NCI-H524 treated with DMSO at 0.1 percent for 48 hours (cell line): ENCODE measurements around the gene DBF4.
"Not testable (repeated sequence)": the region's sequence is repeated elsewhere in the genome, so short reads cannot be mapped to it uniquely, and the experiment has no call there.

Experiments used
- DNase-seq: peaks from one replicate; lab custom pipeline; 2025; lab: John Stamatoyannopoulos, UW

Gene DBF4

DNA sequence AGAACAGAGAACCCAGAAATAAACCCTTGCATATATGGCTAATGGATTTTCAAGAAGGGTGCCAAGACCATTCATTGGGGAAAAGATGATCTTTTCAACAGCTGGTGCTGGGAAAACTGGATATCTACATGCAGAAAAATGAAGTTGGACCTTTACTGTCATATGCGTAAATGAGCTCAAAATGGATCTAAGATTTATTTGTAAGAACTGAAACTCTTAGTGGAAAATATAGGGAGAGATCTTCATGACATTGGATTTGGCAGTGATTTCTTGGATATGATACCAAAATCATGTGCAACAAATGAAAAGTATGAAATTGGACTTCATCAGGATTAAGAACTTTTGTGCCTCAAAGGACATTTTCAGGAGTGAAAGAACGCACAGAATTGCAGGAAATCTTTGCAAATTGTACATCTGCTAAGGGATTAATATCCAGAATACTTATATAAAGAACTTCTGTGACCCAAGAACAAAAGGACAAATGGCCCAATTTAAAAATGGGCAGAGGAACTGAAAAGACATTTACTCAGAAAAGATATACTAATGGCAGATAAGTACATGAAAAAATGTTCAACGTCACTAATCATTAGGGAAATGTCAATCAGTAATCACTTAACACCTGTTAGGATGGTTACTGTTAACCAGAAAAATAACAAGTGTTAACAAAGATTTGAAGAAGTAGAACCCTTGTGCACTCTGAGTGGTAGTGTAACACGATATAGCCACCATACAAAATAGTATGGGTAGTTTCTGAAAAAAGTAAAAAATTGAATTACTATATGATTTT, 6.1 kb downstream of the DBF4 start:
- DNase-seq = no peak

DNA sequence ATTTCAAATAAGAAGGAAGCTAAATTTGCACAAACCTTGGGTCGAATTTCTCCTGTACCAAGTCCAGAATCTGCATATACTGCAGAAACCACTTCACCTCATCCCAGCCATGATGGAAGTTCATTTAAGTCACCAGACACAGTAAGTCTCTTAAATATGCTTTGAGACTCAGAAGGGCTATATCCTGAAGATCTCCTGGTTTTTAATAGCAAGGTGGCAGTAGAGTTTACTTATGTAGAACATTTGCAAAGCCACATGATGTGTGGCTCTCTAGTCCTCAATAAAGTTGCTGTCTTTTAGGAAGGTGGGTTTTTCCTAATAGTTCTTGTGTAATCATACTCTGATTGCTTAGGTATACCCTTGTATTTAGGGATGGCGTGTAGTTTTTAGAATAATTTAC, 8.7 kb downstream of the DBF4 start:
- DNase-seq = no peak

DNA sequence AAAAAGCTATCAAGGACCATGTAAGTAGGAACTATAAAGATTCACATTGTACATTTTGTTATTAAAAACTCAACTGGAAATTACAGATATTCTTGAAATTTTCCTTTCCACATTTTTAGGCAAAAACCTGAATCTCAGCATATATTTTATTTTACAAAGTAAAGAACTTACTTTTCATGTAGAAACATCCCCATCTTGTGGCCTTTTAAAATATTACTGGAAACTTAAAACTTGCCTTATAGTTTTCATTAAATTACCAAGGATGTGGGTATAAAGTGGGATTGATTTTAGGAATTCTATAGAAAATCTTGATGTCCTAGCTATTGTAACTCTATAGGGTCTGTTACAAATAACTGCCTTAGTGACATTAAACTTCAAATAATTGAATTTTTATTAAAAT, 10.6 kb downstream of the DBF4 start:
- no peak for DNase-seq

DNA sequence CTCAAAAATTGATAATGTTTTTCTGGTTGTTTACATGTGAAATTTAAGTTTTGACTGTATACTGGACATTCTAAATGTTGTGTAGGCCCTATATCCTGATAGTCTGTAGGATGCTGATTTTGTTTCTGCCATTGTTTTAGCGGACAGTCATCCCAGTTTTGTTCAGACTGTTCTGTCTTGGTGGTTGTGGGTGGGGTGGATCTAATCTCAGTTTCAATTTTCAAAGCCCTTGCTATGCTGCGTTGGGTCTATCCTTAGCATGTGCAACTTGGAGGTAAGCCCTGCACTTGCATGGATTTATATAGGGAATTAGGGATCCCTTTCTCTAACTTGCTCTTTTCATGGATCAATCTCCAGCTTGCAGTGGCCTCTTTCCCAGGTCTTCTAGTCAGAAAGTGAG, 19.1 kb downstream of the DBF4 start:
- no peak for DNase-seq

DNA sequence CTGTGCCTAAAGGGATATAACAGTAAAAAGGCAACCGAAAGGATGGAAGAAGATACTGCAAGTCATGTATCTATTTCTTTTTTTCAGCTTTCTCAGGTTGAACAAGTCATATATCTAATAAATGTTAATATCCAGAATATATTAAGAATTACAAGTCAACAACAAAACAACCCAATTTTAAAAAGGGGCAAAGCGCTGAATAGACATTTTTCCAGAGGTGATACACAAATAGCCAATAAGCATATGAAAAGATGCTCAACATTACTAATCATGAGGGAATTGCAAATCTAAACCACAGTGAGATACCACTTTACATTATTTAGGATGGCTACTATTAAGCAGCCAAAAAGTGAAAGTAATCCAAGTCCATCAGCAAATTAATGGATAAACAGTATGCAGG, 23.0 kb downstream of the DBF4 start:
- DNase-seq = no peak

DNA sequence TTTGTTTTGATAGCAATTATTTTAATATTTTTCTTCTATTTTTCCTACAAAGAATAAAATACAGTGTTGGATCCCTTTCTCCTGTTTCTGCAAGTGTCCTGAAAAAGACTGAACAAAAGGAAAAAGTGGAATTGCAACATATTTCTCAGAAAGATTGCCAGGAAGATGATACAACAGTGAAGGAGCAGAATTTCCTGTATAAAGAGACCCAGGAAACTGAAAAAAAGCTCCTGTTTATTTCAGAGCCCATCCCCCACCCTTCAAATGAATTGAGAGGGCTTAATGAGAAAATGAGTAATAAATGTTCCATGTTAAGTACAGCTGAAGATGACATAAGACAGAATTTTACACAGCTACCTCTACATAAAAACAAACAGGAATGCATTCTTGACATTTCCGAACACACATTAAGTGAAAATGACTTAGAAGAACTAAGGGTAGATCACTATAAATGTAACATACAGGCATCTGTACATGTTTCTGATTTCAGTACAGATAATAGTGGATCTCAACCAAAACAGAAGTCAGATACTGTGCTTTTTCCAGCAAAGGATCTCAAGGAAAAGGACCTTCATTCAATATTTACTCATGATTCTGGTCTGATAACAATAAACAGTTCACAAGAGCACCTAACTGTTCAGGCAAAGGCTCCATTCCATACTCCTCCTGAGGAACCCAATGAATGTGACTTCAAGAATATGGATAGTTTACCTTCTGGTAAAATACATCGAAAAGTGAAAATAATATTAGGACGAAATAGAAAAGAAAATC, 31.0 kb downstream of the DBF4 start:
- not testable (repeated sequence) for DNase-seq

DNA sequence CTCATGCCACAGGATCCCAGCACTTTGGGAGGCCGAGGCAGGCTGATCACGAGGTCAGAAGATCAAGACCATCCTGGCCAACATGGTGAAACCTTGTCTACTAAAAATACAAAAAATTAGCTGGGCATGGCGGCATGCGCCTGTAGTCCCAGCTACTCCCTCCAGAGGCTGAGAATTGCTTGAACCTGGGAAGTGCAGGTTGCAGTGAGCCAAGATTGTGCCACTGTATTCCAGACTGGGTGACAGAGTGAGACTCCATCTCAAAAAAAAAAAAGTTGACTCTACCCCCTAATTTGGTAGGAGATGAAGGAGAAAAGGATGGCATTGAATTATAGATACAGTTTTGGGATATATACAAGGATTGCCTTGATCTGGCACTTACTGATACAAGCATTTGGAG, 32.5 kb downstream of the DBF4 start:
- not testable (repeated sequence) for DNase-seq

DNA sequence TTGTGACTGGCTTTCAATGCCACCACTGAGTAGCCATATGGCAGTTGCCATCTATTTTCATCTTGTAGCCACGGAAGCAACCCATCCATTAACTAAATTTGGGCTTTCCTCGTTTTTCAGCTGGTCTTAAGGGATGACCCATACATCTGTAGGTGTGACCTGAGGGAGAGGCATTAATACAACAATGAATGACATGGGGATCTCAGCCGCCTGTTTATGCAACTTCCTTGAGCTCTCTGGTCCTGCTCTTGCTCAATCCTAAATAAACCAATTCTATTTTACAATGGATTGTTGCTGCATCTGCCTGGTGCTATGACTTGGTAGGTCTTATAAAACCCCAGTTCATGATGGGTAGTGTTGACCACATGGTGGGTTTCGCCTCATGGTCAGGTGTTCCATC, 35.8 kb downstream of the DBF4 start:
- DNase-seq = no peak

DNA sequence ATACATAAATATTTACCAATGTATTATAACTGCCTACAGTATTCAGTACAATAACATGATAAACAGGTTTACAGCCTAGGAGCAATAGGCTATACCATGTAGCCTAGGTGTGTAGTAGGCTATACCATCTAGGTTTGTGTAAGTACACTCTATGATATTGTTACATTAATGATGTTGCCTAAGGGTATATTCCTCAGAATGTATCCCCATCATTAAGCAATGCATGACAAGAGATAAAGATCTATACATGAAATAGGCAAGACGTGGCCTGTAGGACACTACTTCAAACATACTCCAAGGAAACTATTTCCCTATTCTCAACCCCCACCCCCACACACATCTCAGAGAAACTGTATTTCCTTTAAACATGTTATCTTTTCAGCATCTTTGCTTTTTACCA, 42.4 kb downstream of the DBF4 start:
- DNase-seq = no peak

DNA sequence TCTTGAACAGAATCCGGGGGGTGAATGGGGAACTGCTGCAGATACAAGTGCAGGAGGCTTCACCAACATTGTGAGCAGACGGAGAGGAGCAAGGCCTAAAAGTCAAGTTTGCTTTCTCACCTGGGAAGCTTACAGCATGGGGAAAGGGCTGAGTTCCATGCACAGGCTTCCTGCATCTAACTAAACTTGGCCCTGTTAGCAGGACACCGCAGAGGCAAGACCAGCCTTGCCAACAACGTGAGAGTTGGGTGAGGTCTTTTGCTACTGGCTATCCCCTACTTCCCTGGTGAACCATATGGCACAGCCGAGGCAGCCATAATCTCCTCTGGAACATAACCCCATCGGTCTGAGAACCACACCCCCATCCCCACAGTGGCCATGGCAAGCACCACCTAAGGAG, 43.6 kb downstream of the DBF4 start:
- no peak for DNase-seq

DNA sequence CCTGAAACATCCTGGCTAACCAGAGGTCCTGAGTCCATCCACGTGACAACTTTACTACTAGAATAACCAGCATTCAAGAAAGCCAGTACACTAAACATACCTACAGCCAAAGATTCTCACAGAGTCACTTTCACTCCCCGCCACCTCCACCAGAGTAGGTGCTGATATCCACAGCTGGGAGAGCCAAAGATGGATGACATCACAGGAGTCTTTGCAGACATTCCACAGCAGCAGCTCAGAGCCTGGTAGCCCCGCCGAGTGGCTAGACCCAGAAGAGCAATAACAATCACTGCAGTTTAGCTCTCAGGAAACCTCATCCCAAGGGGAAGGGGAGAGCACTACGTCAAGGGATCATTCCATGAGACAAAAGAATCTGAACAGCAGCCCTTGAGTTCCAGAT, 44.3 kb downstream of the DBF4 start:
- DNase-seq = no peak

DNA sequence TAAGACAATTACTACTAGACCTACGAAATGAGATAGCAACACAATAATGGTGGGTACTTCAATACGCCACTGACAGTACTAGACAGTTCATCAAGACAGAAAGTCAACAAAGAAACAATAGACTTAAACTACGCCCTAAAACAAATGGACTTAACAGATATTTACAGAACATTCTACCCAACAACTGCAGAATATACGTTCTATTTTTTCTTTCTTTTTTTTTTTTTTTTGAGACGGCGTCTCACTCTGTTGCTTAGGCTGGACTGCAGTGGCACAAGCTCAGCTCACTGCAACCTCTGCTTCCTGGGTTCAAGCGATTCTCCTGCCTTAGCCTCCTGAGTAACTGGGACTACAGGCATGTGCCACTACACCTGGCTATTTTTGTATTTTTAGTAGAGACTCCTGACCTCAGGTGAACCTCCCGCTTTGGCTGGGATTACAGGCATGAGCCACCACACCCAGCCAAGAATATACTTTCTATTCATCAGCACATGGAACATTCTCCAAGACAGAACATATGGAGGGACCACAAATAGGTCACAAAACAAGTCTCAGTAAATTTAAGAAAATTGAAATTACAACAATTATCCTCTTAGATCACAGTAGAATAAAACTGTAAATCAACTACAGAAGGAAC, 46.6 kb downstream of the DBF4 start:
- not testable (repeated sequence) for DNase-seq

DNA sequence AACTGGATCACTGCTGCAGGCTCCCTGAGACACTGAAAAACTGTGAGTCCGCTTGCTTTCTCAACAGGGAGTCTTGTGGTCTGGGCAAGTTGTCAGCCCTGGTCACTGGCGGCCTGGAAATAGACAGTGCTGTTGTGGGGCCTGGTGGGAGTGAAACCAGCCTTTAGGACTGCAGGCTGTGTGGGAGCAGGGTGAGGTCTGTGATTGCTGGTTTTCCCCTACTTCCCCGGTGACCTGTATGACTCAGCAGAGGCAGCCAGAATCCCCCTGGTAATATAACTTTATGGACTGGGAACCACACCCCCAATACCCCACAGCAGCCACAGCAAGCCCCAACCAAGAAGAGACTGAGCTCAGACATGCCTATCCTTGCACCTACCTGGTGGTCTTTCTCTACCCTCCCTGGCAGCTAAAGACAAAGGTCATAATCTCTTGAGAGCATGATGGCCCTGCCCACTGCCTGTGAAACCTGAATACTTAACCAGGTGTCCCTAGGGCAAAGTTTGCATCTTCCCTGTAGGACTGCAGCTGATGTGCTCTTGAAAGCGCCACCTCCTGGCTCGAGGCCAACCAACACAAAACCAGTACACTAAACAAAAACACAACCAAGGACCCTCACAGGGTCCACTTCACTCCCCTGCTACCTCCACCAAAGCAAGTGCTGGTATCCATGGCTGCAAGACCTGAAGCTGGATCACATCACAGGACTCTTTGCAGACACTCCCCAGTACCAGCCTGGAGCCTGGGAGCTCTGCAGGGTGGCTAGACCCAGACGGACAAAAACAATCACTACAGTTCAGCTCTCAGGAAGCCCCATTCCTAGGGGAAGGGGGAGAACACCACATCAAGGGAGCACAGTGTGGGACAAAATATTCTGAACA, 50.5 kb downstream of the DBF4 start:
- no peak for DNase-seq

DNA sequence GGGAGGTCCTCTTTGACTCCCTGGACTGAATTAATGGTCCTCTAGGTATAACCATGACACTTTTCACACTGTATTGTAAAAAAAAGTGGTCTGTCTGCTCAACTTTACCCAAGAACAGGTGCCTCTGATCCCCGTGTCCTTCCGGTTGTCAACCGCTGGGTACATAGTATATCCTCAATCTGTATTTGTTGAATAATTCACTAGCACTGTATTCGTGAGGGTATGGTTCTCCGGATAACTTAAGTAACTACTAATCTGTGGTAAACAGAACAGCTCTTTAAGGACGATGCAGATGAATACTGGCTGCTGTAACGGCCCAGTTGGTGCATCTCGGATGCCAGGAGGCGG, 57.3 kb downstream of the DBF4 start:
- DNase-seq = no peak

DNA sequence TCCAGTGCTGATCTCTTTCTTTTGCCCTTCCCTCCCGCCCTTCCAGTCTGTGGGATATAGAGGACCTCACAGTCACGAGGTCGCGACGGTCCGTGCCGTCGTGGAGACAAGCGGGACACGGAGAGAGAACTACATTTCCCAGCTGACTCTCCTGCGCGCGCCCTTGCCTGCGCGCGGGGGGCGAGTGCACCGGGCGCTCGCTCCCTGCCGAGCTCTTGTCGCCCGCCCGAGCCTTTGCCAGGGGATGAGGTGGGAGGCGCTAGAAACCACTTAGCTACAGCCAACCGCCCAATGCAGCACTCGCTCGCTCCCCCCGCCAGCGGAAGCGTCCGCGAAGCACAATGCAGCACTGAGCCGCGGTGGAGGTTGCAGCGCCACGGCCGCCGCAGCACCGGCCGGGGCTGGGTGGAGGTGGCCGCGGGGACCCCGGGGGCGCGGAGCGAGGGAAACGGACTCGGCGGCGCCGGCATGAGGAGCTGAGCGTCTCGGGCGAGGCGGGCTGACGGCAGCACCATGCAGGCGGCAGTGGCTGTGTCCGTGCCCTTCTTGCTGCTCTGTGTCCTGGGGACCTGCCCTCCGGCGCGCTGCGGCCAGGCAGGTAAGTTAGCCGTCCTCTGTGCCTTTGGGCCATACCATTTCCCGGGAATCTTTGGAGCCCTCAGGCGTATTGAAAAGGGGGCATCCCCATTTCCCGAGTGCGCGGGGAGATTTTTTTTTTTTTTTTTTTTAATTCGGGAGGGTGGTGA, 57.8 kb downstream of the DBF4 start, which contains the start of gene ADAM22:
TSS of gene ADAM22 (plus strand) at position 299 of the 746 bp plus-strand sequence. CDS start at position 514, 215 bp downstream.
- peak; percentile 87 for DNase-seq

DNA sequence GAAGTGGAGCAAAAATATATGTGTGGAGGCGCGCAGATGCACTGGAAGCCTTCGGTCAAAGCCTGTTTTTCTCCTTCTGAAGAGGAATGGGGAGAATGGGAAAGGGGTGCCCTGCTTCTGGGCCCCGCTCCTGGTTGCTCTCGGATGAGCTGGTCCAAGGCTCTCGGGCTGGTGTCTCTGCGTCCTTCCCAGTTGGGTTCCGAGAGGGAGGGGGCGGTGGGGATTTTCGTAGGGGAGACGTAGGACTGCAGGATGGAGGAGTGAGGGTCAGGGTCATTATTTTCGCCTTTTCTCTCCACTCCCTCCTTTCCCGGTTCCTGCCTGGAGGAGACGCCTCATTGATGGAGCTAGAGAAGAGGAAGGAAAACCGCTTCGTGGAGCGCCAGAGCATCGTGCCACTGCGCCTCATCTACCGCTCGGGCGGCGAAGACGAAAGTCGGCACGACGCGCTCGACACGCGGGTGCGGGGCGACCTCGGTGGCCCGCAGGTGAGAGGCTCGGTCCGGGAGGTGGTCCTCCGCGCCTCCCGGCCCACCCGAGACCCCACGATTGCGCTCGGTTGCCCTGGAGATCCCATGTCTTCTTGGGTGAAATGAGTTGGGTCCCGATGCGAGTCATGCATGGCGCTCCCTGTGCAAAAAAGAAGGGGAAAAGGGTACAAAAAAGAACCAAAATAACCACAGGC, 58.5 kb downstream of the DBF4 start:
- no peak for DNase-seq

DNA sequence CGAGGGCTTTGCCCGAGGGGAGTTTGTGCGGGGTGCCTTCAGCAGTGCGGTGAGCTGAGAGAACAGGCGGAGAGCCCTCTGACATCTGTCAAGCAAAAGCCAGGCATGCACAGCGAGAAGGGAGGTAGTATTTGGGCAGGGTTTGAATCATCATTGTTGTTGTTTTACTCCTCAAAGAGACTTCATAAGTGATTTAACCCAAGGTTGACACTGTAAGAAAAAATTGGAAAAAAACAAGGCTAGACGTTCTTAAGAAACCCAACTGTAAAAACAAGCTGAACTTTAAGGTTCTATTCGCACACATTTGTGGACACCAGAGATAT, 59.1 kb downstream of the DBF4 start:
- DNase-seq = no peak

DNA sequence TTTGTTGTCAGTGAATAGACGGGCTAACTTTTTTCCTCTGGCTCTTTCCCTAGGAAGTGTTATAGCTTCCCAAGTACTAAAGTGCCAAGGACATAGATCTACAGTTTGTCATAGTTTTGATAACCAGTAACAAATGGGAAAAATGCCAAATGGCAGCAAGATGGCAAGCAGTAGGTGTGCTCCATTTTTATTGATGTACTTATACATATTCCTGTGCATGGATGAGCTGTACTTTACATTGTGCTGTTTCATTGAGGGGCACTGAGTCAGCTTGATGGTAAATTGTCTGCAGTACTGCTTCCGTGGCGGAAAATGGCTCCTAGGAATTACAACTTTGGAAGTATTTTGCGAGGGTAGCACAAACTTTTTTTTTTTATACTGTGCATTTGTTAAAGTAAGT, 64.8 kb downstream of the DBF4 start:
- DNase-seq = no peak

DNA sequence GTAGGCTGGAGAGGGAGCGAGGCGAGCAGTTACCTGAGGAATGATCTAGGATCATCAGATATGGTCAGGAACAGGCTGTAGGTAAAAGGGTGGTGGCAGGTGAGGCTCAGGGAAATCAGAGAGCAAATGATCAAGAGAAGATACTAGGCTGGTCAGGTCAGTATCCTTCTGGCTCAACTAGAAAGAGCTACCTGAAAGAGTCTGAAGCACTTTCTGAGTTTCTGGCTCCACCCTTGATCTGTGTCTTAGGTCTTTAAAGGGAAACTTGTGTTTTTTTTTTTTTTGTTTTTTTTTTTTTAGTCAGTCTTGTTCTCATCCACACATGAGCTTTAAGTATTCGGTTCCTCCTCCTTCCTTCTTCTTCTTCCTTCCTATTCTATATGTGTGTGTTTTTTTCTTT, 68.3 kb downstream of the DBF4 start:
- no peak for DNase-seq

DNA sequence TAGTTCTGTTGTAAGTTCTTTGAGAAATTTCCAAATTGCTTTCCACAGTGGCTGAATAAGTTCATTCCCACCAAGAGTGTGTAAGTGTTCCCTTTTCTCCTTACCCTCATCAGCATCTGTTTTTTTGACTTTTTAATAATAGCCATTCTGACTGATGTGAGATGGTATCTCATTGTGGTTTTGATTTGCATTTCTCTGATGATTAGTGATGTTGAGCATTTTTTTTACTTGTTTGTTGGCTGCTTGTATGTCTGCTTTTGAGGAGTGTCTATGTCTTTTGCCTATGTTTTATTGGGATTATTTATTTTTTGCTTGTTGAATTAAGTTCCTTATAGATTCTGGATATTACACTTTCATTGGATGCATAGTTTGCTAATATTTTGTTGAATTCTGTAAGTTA, 69.6 kb downstream of the DBF4 start:
- DNase-seq = not testable (repeated sequence)

DNA sequence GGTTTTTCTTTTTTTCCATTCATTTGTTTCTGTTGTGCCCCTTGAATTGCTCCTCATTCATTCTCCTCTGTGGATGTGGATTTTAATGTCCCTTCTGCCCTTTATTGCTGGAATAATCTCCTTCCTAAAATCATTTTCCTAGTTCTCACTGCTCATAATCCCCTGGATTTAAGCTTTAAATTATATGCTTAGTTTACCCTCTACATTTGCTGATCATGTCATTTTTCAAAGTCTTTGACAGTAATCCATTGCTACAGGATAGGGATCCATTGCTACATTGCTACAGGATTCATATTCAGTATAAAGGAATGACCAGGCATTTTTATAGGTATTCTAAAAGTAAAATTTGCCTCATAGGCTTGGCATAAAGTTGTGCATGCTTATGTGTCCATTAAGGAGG, 72.1 kb downstream of the DBF4 start:
- no peak for DNase-seq
